Esophagus muscularis mucosa (tissue), 4 donors: ENCODE data around the gene CTPS2. TPM values are rescaled to one million over a fixed set of nuclear protein-coding genes. Genes with fewer than 3 reads are reported as not detected.

Experiments
- DNase-seq: peaks from one replicate; pipeline ENCODE4 v3.0.0-alpha.2; 2017; ENCODE audit errors: extremely low spot score
- H3K27ac ChIP-seq, 4 donors: fragments of 200-600 bp; sonication (generic); replicated peaks in 1 of 4; 1 replicate in 3 of 4; 2 replicates in 1 of 4; pipeline ENCODE4 v1.5.1; 2016 to 2019; ENCODE audit warnings: mild to moderate bottlenecking in 1 of 4
- H3K27me3 ChIP-seq, 4 donors: fragments of 200-600 bp; sonication (generic); one replicate each; pipeline versions ENCODE4 v1.5.1 to v1.6.0; 2016 to 2019
- H3K36me3 ChIP-seq, 4 donors: fragments of 200-600 bp; sonication (generic); one replicate each; pipeline ENCODE4 v1.5.1; 2016 to 2019
- H3K4me1 ChIP-seq, 4 donors: fragments of 200-600 bp; sonication (generic); one replicate each; pipeline ENCODE4 v1.5.1; 2016 to 2019
- H3K4me3 ChIP-seq, 4 donors: fragments of 200-600 bp; sonication (generic); 1 replicate in 2 of 4; 2 replicates in 2 of 4; pipeline ENCODE4 v1.5.1; 2016 to 2019; ENCODE audit warnings: mild to moderate bottlenecking in 4 of 4, moderate library complexity in 1 of 4
- H3K9me3 ChIP-seq, 4 donors: fragments of 200-600 bp; sonication (generic); 1 replicate in 3 of 4; 2 replicates in 1 of 4; pipeline ENCODE4 v1.5.1; 2016 to 2019
- CTCF ChIP-seq, 3 experiments: fragments of 200-600 bp in 2 of 3; fragments of 450-650 bp in 1 of 3; sonication (generic) in 2 of 3; IDR thresholded peaks; one replicate each; pipeline ENCODE4 v1.5.1; 2017 to 2019; ENCODE audit warnings: antibody characterized with exemption in 3 of 3, mild to moderate bottlenecking in 2 of 3, moderate library complexity in 1 of 3
- EP300 ChIP-seq: sonication (generic); formaldehyde crosslinking; IDR thresholded peaks from one replicate; pipeline ENCODE4 v1.6.1; 2017; ENCODE audit warnings: antibody characterized with exemption
- POLR2A ChIP-seq: fragments of 450-650 bp; IDR thresholded peaks from one replicate; pipeline ENCODE4 v1.6.1; 2017; ENCODE audit warnings: antibody characterized with exemption, moderate library complexity, mild to moderate bottlenecking, low read depth
- POLR2AphosphoS5 ChIP-seq, 2 donors: sonication (generic); formaldehyde crosslinking; IDR thresholded peaks; one replicate each; pipeline ENCODE4 v1.6.1; 2017; ENCODE audit warnings: antibody characterized with exemption in 2 of 2
- WGBS: methylation state at CpG from one replicate; pipeline ENCODE4 v1.1.5; 2018; 5-methylcytosine and 5-hydroxymethylcytosine counted together
- intact Hi-C: fragments of 100-400 bp; cut with DNase I; formaldehyde crosslinking; loops from one replicate; pipeline ENCODE4 v1.15.1; 2023
- total RNA-seq, 4 donors: library from RNA; depleted of rRNA; stranded (reverse); fragments of >200 nt; gene quantifications; one replicate each; pipeline versions ENCODE4 v1.1.0 to v1.2.1, GENCODE V29; 2016

The CTPS2 gene
- total RNA-seq, 4 donors from 2014 or later, result 9.8 to 18.3 (median 13.7) TPM

GRCh38 chrX:16662402-16662801, 50.1 kb downstream of the CTPS2 start:
- Histone ChIP-seq H3K27ac (no peak overlapping the region), H3K36me3 (peaks cover 0 to 11% (median 3%) of the 10 kb centered on the region in 4 donors), H3K9me3 (no peaks in the 10 kb centered on the region), H3K27me3 (peaks cover 0 to 6% (median 0%) of the 10 kb centered on the region in 4 donors), H3K4me1 (no peaks in the 10 kb centered on the region), H3K4me3 (no peak overlapping the region)
- TF ChIP-seq CTCF (IDR thresholded peaks at IDR 0.05) (no peak), EP300 (no peak)
- intact Hi-C loops, result loop anchor here (10.0 kb wide), 1 partner anchor 228 kb away; no protein-coding TSS in a partner anchor
- DNase-seq, result no peak
- 79% methylated on average over 2 of the region's 2 CpGs for WGBS

- Histone ChIP-seq H3K4me3 (no peak overlapping the region), H3K27ac (no peak overlapping the region), H3K4me1 (no peaks in the 10 kb centered on the region), H3K27me3 (peaks cover 0 to 6% (median 0%) of the 10 kb centered on the region in 4 donors), H3K36me3 (peaks cover 0 to 11% (median 3%) of the 10 kb centered on the region in 4 donors), H3K9me3 (no peaks in the 10 kb centered on the region)
- no peak for TF ChIP-seq CTCF (IDR thresholded peaks at IDR 0.05)
- TF ChIP-seq EP300, result no peak
- no peak for TF ChIP-seq POLR2A
- TF ChIP-seq POLR2AphosphoS5 (IDR thresholded peaks at IDR 0.05), result no peak
- no peak for DNase-seq
- intact Hi-C loops, result loop anchor here (10.0 kb wide), 1 partner anchor 227 kb away; no protein-coding TSS in a partner anchor
- 69% methylated on average over 2 of the region's 2 CpGs for WGBS
These were observed 51.0 kb downstream of the CTPS2 start for GRCh38 chrX:16661495-16661894.

DNA sequence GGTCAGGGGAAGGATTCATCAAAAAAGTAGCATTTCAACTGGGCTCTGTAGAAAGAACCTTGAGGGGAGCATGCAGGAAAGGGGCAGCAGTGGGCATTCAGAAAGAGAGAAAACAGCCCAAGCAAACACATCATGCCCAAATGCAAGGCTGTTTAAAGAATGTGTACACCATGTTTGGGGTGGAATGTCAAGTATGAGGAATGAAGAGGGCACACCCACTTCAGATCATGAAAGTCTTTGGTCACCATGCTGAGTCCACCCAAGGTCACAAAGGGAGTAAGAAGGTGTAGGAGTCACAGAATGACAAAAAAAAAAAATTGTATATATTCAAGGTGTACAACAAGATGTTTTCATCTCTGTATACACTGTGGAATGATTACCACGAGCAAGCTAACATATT, 53.1 kb downstream of the CTPS2 start:
- Histone ChIP-seq H3K27me3 (peaks cover 0 to 6% (median 0%) of the 10 kb centered on the region in 4 donors), H3K4me3 (no peak overlapping the region), H3K27ac (no peak overlapping the region), H3K4me1 (no peaks in the 10 kb centered on the region), H3K36me3 (no peaks in the 10 kb centered on the region), H3K9me3 (no peaks in the 10 kb centered on the region)
- DNase-seq, result no peak
- WGBS, result 89% methylated on average over 1 of the region's 1 CpG
- intact Hi-C loops, result no loop called here
- TF ChIP-seq CTCF (IDR thresholded peaks at IDR 0.05), result no peak
- no peak for TF ChIP-seq EP300
- no peak for TF ChIP-seq POLR2AphosphoS5 (IDR thresholded peaks at IDR 0.05)
- TF ChIP-seq POLR2A, result no peak

DNA sequence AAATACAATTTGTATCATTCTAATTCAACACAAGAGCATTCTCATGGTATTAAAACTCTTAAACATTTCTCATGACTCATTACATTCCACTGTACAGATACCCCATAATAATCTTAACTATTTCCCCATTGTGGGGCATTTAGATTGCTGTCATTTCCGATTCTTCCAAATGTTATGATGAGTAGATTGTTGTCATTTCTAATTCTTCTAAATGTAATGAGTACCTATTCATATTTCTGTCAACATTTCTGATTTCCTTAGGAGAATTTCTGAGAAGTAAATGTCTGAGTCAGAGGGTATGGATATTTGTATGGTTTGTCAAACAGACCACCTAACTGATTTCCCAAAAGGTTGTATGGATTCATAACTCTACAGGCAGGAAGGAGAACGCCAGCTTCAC, 54.2 kb downstream of the CTPS2 start:
- 88% methylated on average over 2 of the region's 2 CpGs for WGBS
- Histone ChIP-seq H3K4me3 (no peak overlapping the region), H3K27me3 (peaks cover 0 to 6% (median 0%) of the 10 kb centered on the region in 4 donors), H3K27ac (no peak overlapping the region), H3K4me1 (no peaks in the 10 kb centered on the region), H3K9me3 (no peaks in the 10 kb centered on the region), H3K36me3 (no peaks in the 10 kb centered on the region)
- TF ChIP-seq EP300, result no peak
- TF ChIP-seq CTCF (IDR thresholded peaks at IDR 0.05), result no peak
- intact Hi-C loops, result no loop called here
- DNase-seq, result no peak

DNA sequence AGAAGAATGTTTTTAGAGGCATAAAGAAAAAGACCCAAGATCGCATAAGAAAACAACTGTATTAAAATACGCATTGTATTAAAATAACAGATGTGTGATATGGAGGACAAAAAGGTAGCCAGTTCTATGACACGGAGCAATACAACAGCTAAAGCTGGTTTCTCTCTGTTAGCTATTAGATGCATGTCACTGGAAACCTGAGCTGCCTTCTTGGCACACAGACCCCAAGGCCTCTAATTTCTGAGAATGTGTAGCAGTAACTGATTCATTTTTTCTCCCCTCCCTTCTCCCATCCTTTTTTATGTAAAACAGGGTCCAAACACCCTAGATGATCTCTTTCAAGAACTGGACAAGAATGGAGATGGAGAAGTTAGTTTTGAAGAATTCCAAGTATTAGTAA, 58.4 kb downstream of the CTPS2 start:
- WGBS, result 88% methylated on average over 3 of the region's 3 CpGs

More for the DNA sequence above, 58.4 kb downstream of the CTPS2 start:
- TF ChIP-seq CTCF (IDR thresholded peaks at IDR 0.05) (no peak), EP300 (no peak), POLR2A (no peak), POLR2AphosphoS5 (IDR thresholded peaks at IDR 0.05) (no peak)
- Histone ChIP-seq H3K4me3 (no peak overlapping the region), H3K4me1 (no peaks in the 10 kb centered on the region), H3K9me3 (no peaks in the 10 kb centered on the region), H3K27me3 (no peaks in the 10 kb centered on the region), H3K36me3 (no peaks in the 10 kb centered on the region), H3K27ac (no peak overlapping the region)
- DNase-seq, result no peak
- intact Hi-C loops, result no loop called here
